IMR-90 (cell line): Measurements from ENCODE around the gene TMEM95. TPM values are rescaled to one million over a fixed set of nuclear protein-coding genes. Genes with fewer than 3 reads are reported as not detected.

Source experiments
- MAFK ChIP-seq: IDR thresholded peaks from 2 replicates; pipeline ENCODE4 v1.6.1; 2012; ENCODE audit warnings: low read depth, low read length, improper control_type of control experiment
- MAZ ChIP-seq: IDR thresholded peaks from 2 replicates; pipeline ENCODE4 v1.6.1; 2012; ENCODE audit warnings: low read depth, mild to moderate bottlenecking, low read length, improper control_type of control experiment, moderate library complexity, borderline replicate concordance
- MXI1 ChIP-seq: IDR thresholded peaks from 2 replicates; pipeline ENCODE4 v1.6.1; 2012; ENCODE audit warnings: low read depth, mild to moderate bottlenecking, low read length, moderate library complexity, borderline replicate concordance
- POLR2A ChIP-seq: IDR thresholded peaks from 2 replicates; pipeline ENCODE4 v1.6.1; 2012; ENCODE audit warnings: mild to moderate bottlenecking, low read depth, low read length
- RAD21 ChIP-seq: IDR thresholded peaks from 2 replicates; pipeline ENCODE4 v1.6.1; 2012; ENCODE audit warnings: low read length, improper control_type of control experiment
- USF2 ChIP-seq: fragments of 150-350 bp; IDR thresholded peaks from 2 replicates; pipeline ENCODE4 v1.6.1; 2017; ENCODE audit warnings: mild to moderate bottlenecking, antibody characterized with exemption, low read length, low read depth
- polyA plus RNA-seq, 3 experiments: library from polyadenylated mRNA; depleted of rRNA; stranded (reverse); fragments of >200 nt; gene quantifications; 2 replicates each; pipeline ENCODE4 v1.2.3, GENCODE V29; 2012; ENCODE audit warnings: low replicate concordance in 1 of 3
- total RNA-seq: library from RNA; depleted of rRNA; stranded (reverse); fragments of >200 nt; gene quantifications from 2 replicates; pipeline ENCODE4 v1.2.3, GENCODE V29; 2012

TMEM95 gene
- total and polyA plus RNA-seq, 2 of the 4 experiments (the other 2 are of a cell fraction): not detected

GRCh38 chr17:7391307-7391706 lies 36.4 kb downstream of the TMEM95 start (continued):
- TF ChIP-seq USF2 (no peak), RAD21 (no peak), POLR2A (no peak), MAZ (no peak), MAFK (no peak), MXI1 (no peak)
